Frontal cortex (tissue), 4 donors: ENCODE measurements around the gene DNAJB12. TPM values are rescaled to one million over a fixed set of nuclear protein-coding genes. Genes with fewer than 3 reads are reported as not detected.
"Not testable (repeated sequence)": the region's sequence is repeated elsewhere in the genome, so short reads cannot be mapped to it uniquely, and the experiment has no call there.

Source experiments
- DNase-seq, 2 donors: peaks; one replicate each; pipeline ENCODE4 v3.0.0; 2012; ENCODE audit warnings: low spot score in 2 of 2
- FAIRE-seq: peaks from 2 replicates; lab custom pipeline; 2012; peaks lifted over from hg19 to GRCh38; lab: Jason Lieb, UNC
- total RNA-seq: library from RNA; depleted of rRNA; stranded (reverse); fragments of >200 nt; gene quantifications from one replicate; pipeline ENCODE4 v1.2.3, GENCODE V29; 2014
- donor health status: control.
- donor health status: control.
- donor health status: control.

Gene DNAJB12
- total RNA-seq, 1 donor from 2014 or later = 14.3 TPM

- FAIRE-seq = no peak
These were observed 35.1 kb downstream of the DNAJB12 start for GRCh38 chr10:72319416-72320254.

GRCh38 chr10:72318418-72319262, 36.1 kb downstream of the DNAJB12 start:
- no peak for FAIRE-seq

More at GRCh38 chr10:72319416-72320254, 35.1 kb downstream of the DNAJB12 start:
- DNase-seq = peak; percentile 87 to 90

GRCh38 chr10:72316748-72317435, 37.8 kb downstream of the DNAJB12 start:
- DNase-seq (no peak), FAIRE-seq (no peak)

More at GRCh38 chr10:72318418-72319262, 36.1 kb downstream of the DNAJB12 start:
- no peak for DNase-seq

GRCh38 chr10:72316386-72316700, 38.4 kb downstream of the DNAJB12 start:
- FAIRE-seq (no peak), DNase-seq (no peak)

GRCh38 chr10:72315611-72316385, 38.9 kb downstream of the DNAJB12 start:
- FAIRE-seq = no peak
- no peak for DNase-seq

- no peak for DNase-seq
- no peak for FAIRE-seq
These were observed 39.7 kb downstream of the DNAJB12 start for GRCh38 chr10:72315054-72315453.

DNA sequence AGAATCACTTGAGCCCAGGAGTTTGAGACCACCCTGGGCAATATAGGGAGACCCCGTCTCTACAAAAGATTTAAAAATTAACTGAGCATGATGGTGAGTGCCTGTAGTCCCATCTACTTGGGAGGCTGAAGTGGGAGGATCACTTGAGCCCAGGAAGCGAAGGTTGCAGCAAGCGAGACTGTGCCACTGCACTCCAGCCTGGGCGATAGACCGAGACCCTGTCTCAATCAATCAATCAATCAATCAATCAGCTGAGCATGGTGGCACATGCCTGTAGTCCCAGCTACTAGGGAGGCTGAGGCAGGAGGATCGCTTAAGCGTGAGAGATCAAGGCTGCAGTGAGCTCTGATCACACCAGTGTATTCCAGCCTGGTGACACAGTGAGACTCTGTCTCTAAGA, 40.5 kb downstream of the DNAJB12 start:
- no peak for FAIRE-seq

DNA sequence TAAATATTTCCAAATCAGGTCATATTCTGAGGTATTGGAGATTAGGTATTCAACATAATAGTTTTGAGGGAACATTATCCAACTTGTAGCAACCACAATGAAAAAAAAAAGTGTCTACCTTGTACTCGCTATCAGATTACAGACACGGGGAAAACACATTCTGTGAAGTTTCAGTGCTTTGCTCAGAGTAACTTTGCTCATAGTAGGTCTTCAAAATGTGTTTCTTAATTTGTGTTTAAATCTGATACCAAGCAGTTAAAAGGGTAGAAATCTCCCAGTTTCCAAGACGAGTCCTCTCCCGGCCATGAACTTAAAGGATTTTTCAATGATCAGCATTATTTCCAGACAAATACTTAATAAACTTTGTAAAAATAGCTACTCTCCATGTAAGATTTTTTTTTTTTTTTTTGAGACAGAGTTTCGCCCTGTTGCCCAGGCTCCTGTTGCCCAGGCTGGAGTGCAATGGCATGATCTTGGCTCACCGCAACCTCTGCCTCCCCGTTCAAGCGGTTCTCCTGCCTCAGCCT, 41.8 kb downstream of the DNAJB12 start:
- no peak for DNase-seq
- no peak for FAIRE-seq

More for the DNA sequence above, 40.5 kb downstream of the DNAJB12 start:
- DNase-seq = no peak

- no peak for FAIRE-seq
These were observed 43.1 kb downstream of the DNAJB12 start for GRCh38 chr10:72311667-72312066.

GRCh38 chr10:72310636-72311035, 44.1 kb downstream of the DNAJB12 start:
- no peak for DNase-seq

More at GRCh38 chr10:72311667-72312066, 43.1 kb downstream of the DNAJB12 start:
- no peak for DNase-seq

DNA sequence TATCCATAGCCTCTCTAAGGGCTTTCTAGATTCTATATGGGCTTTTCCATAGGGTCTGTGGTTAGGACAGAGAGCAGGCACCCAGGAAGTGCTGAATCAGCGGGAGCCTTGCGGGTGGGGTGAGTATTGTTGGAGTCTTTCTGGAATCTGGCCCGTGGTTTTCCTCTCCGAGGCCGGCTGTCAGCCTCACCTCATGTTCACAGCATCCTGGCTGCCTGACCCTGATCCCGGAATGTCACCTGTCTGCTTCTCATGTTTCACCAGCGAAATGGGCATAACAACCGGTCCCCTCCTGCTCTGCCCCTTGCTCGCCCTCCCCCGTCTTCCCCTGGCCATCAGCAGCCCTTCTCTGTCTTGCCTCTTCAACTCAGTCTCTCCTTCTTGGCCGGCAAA, 44.5 kb downstream of the DNAJB12 start:
- FAIRE-seq = no peak
- DNase-seq = no peak

More at GRCh38 chr10:72310636-72311035, 44.1 kb downstream of the DNAJB12 start:
- FAIRE-seq = no peak

DNA sequence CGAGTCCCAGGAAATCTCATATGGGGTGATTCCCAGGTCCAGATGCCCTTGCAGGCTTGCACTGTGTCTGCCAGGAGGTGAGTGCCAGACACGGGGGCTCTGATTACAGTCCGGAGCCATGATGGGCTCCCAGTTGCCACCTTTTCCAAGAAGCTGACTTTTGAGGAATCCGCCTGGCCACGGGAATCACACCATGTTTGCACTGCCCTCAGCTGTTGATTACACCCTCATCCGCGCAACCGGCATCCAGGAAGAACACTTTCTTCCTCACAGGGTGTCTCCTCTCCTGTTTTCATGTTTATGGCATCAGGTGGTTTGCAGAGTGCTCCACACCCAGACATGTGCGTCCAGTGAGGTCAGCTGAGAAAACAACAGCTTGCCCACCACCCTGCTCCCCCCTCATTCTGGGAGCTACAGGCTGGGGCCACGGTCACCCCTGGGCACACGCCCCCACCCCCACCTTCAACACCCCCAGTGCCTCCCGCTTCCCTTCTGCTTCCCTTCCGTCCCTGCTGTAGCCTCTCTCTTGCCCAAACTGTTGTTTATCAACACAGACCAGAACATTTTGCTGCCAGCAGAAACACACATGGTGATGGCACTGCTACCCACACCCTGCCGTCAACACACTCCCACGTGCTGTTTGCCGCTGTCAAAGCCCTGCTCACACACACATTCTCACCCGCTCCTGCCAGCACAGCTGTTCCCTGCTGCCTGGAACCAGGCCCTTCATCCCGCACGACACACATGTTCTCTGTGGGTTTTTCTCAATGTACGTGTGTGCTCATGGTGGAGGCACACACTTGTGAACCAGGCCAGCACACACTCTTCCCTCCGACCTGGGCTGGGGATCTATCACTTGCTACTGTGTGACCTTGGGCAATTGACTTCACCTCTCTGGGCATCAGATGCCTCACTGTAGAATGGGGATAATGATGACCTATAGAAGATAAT, 45.2 kb downstream of the DNAJB12 start:
- no peak for FAIRE-seq

GRCh38 chr10:72308320-72308987, 46.3 kb downstream of the DNAJB12 start:
- DNase-seq = no peak
- FAIRE-seq = no peak

More for the DNA sequence above, 45.2 kb downstream of the DNAJB12 start:
- DNase-seq = peak; percentile 59 to 67

- not testable (repeated sequence) for DNase-seq, FAIRE-seq
These were observed 47.0 kb downstream of the DNAJB12 start for GRCh38 chr10:72307711-72308110.

GRCh38 chr10:72306215-72306760, 48.4 kb downstream of the DNAJB12 start:
- no peak for FAIRE-seq
- DNase-seq = no peak

GRCh38 chr10:72303424-72304128, 51.1 kb downstream of the DNAJB12 start:
- FAIRE-seq = no peak

More at GRCh38 chr10:72303424-72304128, 51.1 kb downstream of the DNAJB12 start:
- no peak for DNase-seq
